Progenitor cell of endocrine pancreas (in vitro differentiated cells): Measurements from ENCODE around the gene PABPN1. TPM values are rescaled to one million over a fixed set of nuclear protein-coding genes. Genes with fewer than 3 reads are reported as not detected.

Source experiments
- DNase-seq: peaks from one replicate; pipeline ENCODE4 v3.0.0; 2021; ENCODE audit warnings: low spot score; ENCODE audit not compliant: unreplicated experiment
- H3K27ac Mint-ChIP-seq: 2 replicates; pipeline ENCODE4 v1.8.0; 2021; ENCODE audit warnings: mild to moderate bottlenecking, moderate library complexity, mixed read lengths
- H3K27me3 Mint-ChIP-seq: 2 replicates; pipeline ENCODE4 v1.8.0; 2021; ENCODE audit warnings: mixed read lengths
- H3K36me3 Mint-ChIP-seq: 2 replicates; pipeline ENCODE4 v1.8.0; 2022; ENCODE audit warnings: mixed read lengths; ENCODE audit not compliant: insufficient read depth
- H3K4me1 Mint-ChIP-seq: 2 replicates; pipeline ENCODE4 v1.8.0; 2021; ENCODE audit warnings: low read depth, mixed read lengths
- H3K4me3 Mint-ChIP-seq: 2 replicates; pipeline ENCODE4 v1.8.0; 2021; ENCODE audit warnings: low read depth, mild to moderate bottlenecking, moderate library complexity, mixed read lengths
- H3K9me3 Mint-ChIP-seq: 2 replicates; pipeline ENCODE4 v1.8.0; 2021; ENCODE audit warnings: low read depth, mixed read lengths
- CTCF ChIP-seq: fragments of 200-600 bp; sonication (generic); IDR thresholded peaks from one replicate; pipeline ENCODE4 v1.5.0; 2021; ENCODE audit warnings: antibody characterized with exemption, mild to moderate bottlenecking; ENCODE audit not compliant: unreplicated experiment
- total RNA-seq: library from RNA; stranded (reverse); gene quantifications from 2 replicates; pipeline ENCODE4 v1.2.1, GENCODE V29; 2021

PABPN1 gene
- total RNA-seq, 1 donor from 2014 or later: 318 TPM

GRCh38 chr14:23321572-23322547 is 603 bp downstream of the PABPN1 start:
- Mint-ChIP-seq H3K9me3 (no peaks in the 10 kb centered on the region), H3K4me1 (peaks cover 21% of the 10 kb centered on the region), H3K27ac (peak overlapping the region; percentile 99), H3K27me3 (no peaks in the 10 kb centered on the region), H3K4me3 (peak overlapping the region; percentile 98), H3K36me3 (peaks cover 23% of the 10 kb centered on the region)
- DNase-seq: peak; percentile 34
- TF ChIP-seq CTCF: no peak

- DNase-seq: no peak
- peak overlapping the region; percentile 99 for H3K27ac Mint-ChIP-seq
- TF ChIP-seq CTCF: no peak
- H3K4me1 Mint-ChIP-seq: peaks cover 21% of the 10 kb centered on the region
- H3K27me3 Mint-ChIP-seq: no peaks in the 10 kb centered on the region
- H3K4me3 Mint-ChIP-seq: peak overlapping the region; percentile 98
- peaks cover 23% of the 10 kb centered on the region for H3K36me3 Mint-ChIP-seq
- no peaks in the 10 kb centered on the region for H3K9me3 Mint-ChIP-seq
Measured at GRCh38 chr14:23322568-23323517, 1.6 kb downstream of the PABPN1 start.

- no peak overlapping the region for H3K27ac Mint-ChIP-seq
- no peaks in the 10 kb centered on the region for H3K9me3 Mint-ChIP-seq
- H3K4me3 Mint-ChIP-seq: no peak overlapping the region
- no peak for DNase-seq
- H3K36me3 Mint-ChIP-seq: peaks cover 23% of the 10 kb centered on the region
- peaks cover 21% of the 10 kb centered on the region for H3K4me1 Mint-ChIP-seq
- no peak for TF ChIP-seq CTCF
- H3K27me3 Mint-ChIP-seq: no peaks in the 10 kb centered on the region
Measured at GRCh38 chr14:23323838-23324454, 2.7 kb downstream of the PABPN1 start.

- peaks cover 21% of the 10 kb centered on the region for H3K4me1 Mint-ChIP-seq
- H3K9me3 Mint-ChIP-seq: no peaks in the 10 kb centered on the region
- peaks cover 23% of the 10 kb centered on the region for H3K36me3 Mint-ChIP-seq
- no peak overlapping the region for H3K4me3 Mint-ChIP-seq
- no peaks in the 10 kb centered on the region for H3K27me3 Mint-ChIP-seq
- peak overlapping the region; percentile 37 for H3K27ac Mint-ChIP-seq
- no peak for DNase-seq
- no peak for TF ChIP-seq CTCF
Measured at GRCh38 chr14:23324455-23324846, 3.2 kb downstream of the PABPN1 start.
